HEK293T (cell line): Measurements from ENCODE around the gene MRFAP1.
A peak's percentile ranks its signal among the peaks of the same experiment; 100 is the strongest.

ENCODE experiments used
- CTCF ChIA-PET: fragments of 350-600 bp; formaldehyde crosslinking; extraction: SDS; loops from one replicate; lab custom pipeline; 2021; ENCODE audit warnings: antibody characterized with exemption, inconsistent platforms; lab: Yijun Ruan, JAX
- POLR2A ChIA-PET: fragments of 350-600 bp; formaldehyde crosslinking; extraction: SDS; loops from one replicate; lab custom pipeline; 2020; ENCODE audit warnings: antibody characterized with exemption, inconsistent platforms; lab: Yijun Ruan, JAX
- DNase-seq: peaks from one replicate; pipeline ENCODE4 v3.0.0; 2012; ENCODE audit warnings: mixed read lengths; ENCODE audit errors: extremely low spot score
- ARNT ChIP-seq: fragments of 450-650 bp; IDR thresholded peaks from 2 replicates; pipeline ENCODE4 v1.6.1; 2017; ENCODE audit warnings: mild to moderate bottlenecking
- BHLHE40 ChIP-seq: fragments of 450-650 bp; IDR thresholded peaks from 2 replicates; pipeline ENCODE4 v1.6.1; 2016; ENCODE audit warnings: mild to moderate bottlenecking, moderate library complexity, borderline replicate concordance
- CTBP1 ChIP-seq: fragments of 450-650 bp; IDR thresholded peaks from 2 replicates; pipeline ENCODE4 v1.6.1; 2016; ENCODE audit warnings: borderline replicate concordance
- ELF4 ChIP-seq: fragments of 450-650 bp; IDR thresholded peaks from 2 replicates; pipeline ENCODE4 v1.6.1; 2017; ENCODE audit warnings: antibody characterized with exemption
- FOXA1 ChIP-seq: fragments of 450-650 bp; IDR thresholded peaks from 2 replicates; pipeline ENCODE4 v1.6.1; 2016; ENCODE audit warnings: mild to moderate bottlenecking
- FOXK2 ChIP-seq: fragments of 450-650 bp; IDR thresholded peaks from 2 replicates; pipeline ENCODE4 v1.6.1; 2016; ENCODE audit warnings: mild to moderate bottlenecking
- FOXM1 ChIP-seq: fragments of 450-650 bp; IDR thresholded peaks from 2 replicates; pipeline ENCODE4 v1.6.1; 2017; ENCODE audit warnings: mild to moderate bottlenecking, borderline replicate concordance
- HDGF ChIP-seq: fragments of 450-650 bp; IDR thresholded peaks from 2 replicates; pipeline ENCODE4 v1.6.1; 2017; ENCODE audit warnings: antibody characterized with exemption, borderline replicate concordance
- L3MBTL2 ChIP-seq: fragments of 450-650 bp; conservative IDR thresholded peaks from 2 replicates; pipeline ENCODE4 v1.6.1; 2016; ENCODE audit warnings: mild to moderate bottlenecking
- LEF1 ChIP-seq: fragments of 450-650 bp; IDR thresholded peaks from 2 replicates; pipeline ENCODE4 v1.6.1; 2017; ENCODE audit warnings: mild to moderate bottlenecking, borderline replicate concordance
- NFRKB ChIP-seq: fragments of 450-650 bp; IDR thresholded peaks from 2 replicates; pipeline ENCODE4 v1.6.1; 2016; ENCODE audit warnings: mild to moderate bottlenecking, moderate library complexity
- SP1 ChIP-seq: fragments of 450-650 bp; IDR thresholded peaks from 2 replicates; pipeline ENCODE4 v1.6.1; 2017
- SUZ12 ChIP-seq: fragments of 450-650 bp; IDR thresholded peaks from 2 replicates; pipeline ENCODE4 v1.6.1; 2016; ENCODE audit warnings: mild to moderate bottlenecking
- TARDBP ChIP-seq: fragments of 450-650 bp; IDR thresholded peaks from 2 replicates; pipeline ENCODE4 v1.6.1; 2016
- ZNF384 ChIP-seq: fragments of 450-650 bp; IDR thresholded peaks from 2 replicates; pipeline ENCODE4 v1.6.1; 2016
- TF ChIP-seq, protein P1 (sequence below): fragments of 450-650 bp; IDR thresholded peaks from 2 replicates; pipeline ENCODE4 v1.6.1; 2016

The MRFAP1 gene

GRCh38 chr4:6594826-6595355 is 45.6 kb upstream of the MRFAP1 start:
- ChIA-PET POLR2A (no interaction called here), CTCF (no interaction called here)
- TF ChIP-seq NFRKB, result no peak
- TF ChIP-seq SP1, result no peak
- TF ChIP-seq FOXK2, result no peak
- TF ChIP-seq LEF1, result no peak
- no peak for TF ChIP-seq ELF4
- no peak for TF ChIP-seq FOXA1
- TF ChIP-seq BHLHE40, result no peak
- no peak for TF ChIP-seq TARDBP
- DNase-seq, result no peak

GRCh38 chr4:6595897-6596537 is 44.5 kb upstream of the MRFAP1 start:
- TF ChIP-seq LEF1, result no peak
- CTCF ChIA-PET, result no interaction called here
- DNase-seq, result peak; percentile 40
- POLR2A ChIA-PET, result no interaction called here

DNA sequence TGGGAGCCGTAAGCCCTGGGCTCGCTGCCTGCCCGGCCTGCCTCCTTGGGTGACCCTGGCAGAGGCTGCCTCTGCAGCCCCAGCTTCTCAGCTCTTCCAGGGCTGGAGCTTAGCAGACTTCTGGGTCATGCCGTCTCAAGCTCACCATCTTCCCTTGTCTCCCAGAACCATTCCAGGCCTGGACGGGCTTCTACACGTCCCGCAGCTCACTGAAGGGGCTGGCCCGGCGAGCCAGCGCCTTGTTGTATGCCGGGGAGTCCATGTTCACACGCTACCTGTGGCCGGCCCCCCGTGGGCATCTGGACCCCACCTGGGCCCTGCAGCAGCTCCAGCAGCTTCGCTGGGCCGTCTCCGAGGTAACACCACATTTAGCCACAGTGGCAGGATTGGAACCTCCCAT is 43.5 kb upstream of the MRFAP1 start:
- CTCF ChIA-PET, result no interaction called here
- no peak for TF ChIP-seq ARNT
- TF ChIP-seq SUZ12, result no peak

DNA sequence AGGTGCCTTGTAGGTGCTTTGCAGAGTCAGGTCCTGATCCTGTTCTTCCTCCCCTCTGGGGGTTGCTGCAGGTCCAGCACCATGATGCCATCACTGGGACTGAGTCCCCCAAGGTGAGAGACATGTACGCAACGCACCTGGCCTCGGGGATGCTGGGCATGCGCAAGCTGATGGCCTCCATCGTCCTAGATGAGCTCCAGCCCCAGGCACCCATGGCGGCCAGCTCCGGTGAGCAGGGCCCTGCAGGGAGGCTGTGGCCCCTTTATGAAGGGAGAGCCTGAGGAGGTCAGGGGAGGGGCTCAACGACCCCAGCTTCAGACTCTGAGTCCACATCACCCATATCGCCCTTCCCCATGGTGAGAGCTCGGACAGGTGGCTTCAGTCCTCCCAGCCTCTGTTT is 42.4 kb upstream of the MRFAP1 start:
- no peak for DNase-seq
- ChIA-PET CTCF (no interaction called here), POLR2A (interaction anchor here (0.7 to 1.1 kb wide), 3 partner anchors 23 to 44 kb away, joined by 3 read pairs; partner anchors contain the start of genes MAN2B2 and MRFAP1)
- TF ChIP-seq NFRKB (no peak), LEF1 (no peak), ELF4 (no peak), FOXM1 (no peak), TARDBP (no peak), ZNF384 (no peak), ARNT (no peak), HDGF (no peak), FOXK2 (no peak)
- TF ChIP-seq, protein P1, sequence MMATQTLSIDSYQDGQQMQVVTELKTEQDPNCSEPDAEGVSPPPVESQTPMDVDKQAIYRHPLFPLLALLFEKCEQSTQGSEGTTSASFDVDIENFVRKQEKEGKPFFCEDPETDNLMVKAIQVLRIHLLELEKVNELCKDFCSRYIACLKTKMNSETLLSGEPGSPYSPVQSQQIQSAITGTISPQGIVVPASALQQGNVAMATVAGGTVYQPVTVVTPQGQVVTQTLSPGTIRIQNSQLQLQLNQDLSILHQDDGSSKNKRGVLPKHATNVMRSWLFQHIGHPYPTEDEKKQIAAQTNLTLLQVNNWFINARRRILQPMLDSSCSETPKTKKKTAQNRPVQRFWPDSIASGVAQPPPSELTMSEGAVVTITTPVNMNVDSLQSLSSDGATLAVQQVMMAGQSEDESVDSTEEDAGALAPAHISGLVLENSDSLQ, result no peak

More for the DNA sequence above, 43.5 kb upstream of the MRFAP1 start:
- no peak for DNase-seq
- POLR2A ChIA-PET, result interaction anchor here (1.0 to 1.1 kb wide), 2 partner anchors 77 to 78 kb away, joined by 4 read pairs; a partner anchor contains a TSS

DNA sequence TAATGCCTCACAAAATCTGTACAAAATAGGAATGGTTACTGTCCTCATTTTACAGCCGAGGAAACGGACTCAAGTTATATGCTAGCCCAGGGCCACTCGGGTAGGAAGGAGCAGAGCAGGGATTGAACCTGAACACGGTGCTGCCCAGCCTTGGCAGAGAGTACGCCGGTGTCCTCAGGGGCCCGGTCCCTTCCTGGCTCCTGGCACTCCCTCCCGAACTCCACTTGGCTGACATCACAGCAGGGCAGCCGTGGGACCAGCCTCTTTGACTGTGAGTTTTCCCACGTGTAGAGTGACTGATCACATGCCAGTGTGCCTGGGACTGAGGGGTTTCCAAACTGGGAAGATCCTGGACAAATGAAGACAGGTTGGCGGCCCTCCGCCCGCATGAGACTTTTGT is 41.8 kb upstream of the MRFAP1 start:
- ChIA-PET POLR2A (interaction anchor here (1.1 kb wide), 1 partner anchor 24 kb away, joined by 3 read pairs; the partner anchor contains the start of gene MAN2B2), CTCF (no interaction called here)
- DNase-seq, result no peak
- TF ChIP-seq FOXK2, result no peak
- TF ChIP-seq, protein P1, result no peak
- TF ChIP-seq ZNF384, result no peak

- POLR2A ChIA-PET, result no interaction called here
- DNase-seq, result no peak
- CTCF ChIA-PET, result no interaction called here
- TF ChIP-seq SUZ12, result no peak
- no peak for TF ChIP-seq HDGF
- TF ChIP-seq CTBP1, result no peak
- no peak for TF ChIP-seq NFRKB
- TF ChIP-seq L3MBTL2, result no peak
- no peak for TF ChIP-seq SP1
- TF ChIP-seq, protein P1, result no peak
- no peak for TF ChIP-seq ARNT
- no peak for TF ChIP-seq BHLHE40
- TF ChIP-seq LEF1, result no peak
- no peak for TF ChIP-seq ZNF384
- no peak for TF ChIP-seq TARDBP
These were observed 38.7 kb upstream of the MRFAP1 start for GRCh38 chr4:6601661-6602250.

GRCh38 chr4:6602289-6602688 is 38.2 kb upstream of the MRFAP1 start:
- DNase-seq, result no peak
- ChIA-PET POLR2A (no interaction called here), CTCF (no interaction called here)
- no peak for TF ChIP-seq FOXA1
- TF ChIP-seq CTBP1, result no peak
